Uterus (tissue), 4 donors: ENCODE results near the gene L2HGDH. TPM values are rescaled to one million over a fixed set of nuclear protein-coding genes. Genes with fewer than 3 reads are reported as not detected.

ENCODE experiments used
- DNase-seq, 2 donors: peaks; one replicate each; pipeline ENCODE4 v3.0.0-alpha.2; 2019 to 2020
- H3K27ac ChIP-seq, 2 donors: fragments of 200-600 bp; sonication (generic); 1 replicate in 1 of 2; 2 replicates in 1 of 2; pipeline ENCODE4 v1.5.1; 2016 to 2018
- H3K27me3 ChIP-seq, 2 donors: fragments of 200-600 bp; sonication (generic); one replicate each; pipeline ENCODE4 v1.5.1; 2018 to 2019; ENCODE audit warnings: control low read depth in 1 of 2
- H3K36me3 ChIP-seq, 2 donors: fragments of 200-600 bp; sonication (generic); one replicate each; pipeline ENCODE4 v1.5.1; 2019; ENCODE audit warnings: control low read depth in 1 of 2
- H3K4me1 ChIP-seq, 2 donors: fragments of 200-600 bp; sonication (generic); one replicate each; pipeline ENCODE4 v1.5.1; 2018 to 2019; ENCODE audit warnings: control low read depth in 1 of 2
- H3K4me3 ChIP-seq, 2 donors: fragments of 200-600 bp; sonication (generic); 1 replicate in 1 of 2; 2 replicates in 1 of 2; pipeline ENCODE4 v1.5.1; 2018 to 2019; ENCODE audit warnings: mild to moderate bottlenecking in 1 of 2
- H3K9me3 ChIP-seq, 2 donors: fragments of 200-600 bp; sonication (generic); one replicate each; pipeline ENCODE4 v1.5.1; 2019; ENCODE audit warnings: control low read depth in 1 of 2
- POLR2A ChIP-seq, 2 donors: fragments of 450-650 bp; IDR thresholded peaks; one replicate each; pipeline ENCODE4 v1.6.1; 2016; ENCODE audit warnings: antibody characterized with exemption in 2 of 2, mild to moderate bottlenecking in 1 of 2, moderate library complexity in 1 of 2
- intact Hi-C: fragments of 100-400 bp; cut with DNase I; formaldehyde crosslinking; loops from one replicate; pipeline ENCODE4 v1.15.1; 2023; ENCODE audit warnings: low total_unique reads
- total RNA-seq, 4 donors: library from RNA; depleted of rRNA in 3 of 4; stranded (reverse); fragments of >200 nt in 3 of 4; gene quantifications; one replicate each; pipeline versions ENCODE4 v1.1.0 to v1.2.4, GENCODE V29; 2014 to 2023
- TF ChIP-seq, protein P1 (sequence below), 4 experiments: fragments of 200-600 bp in 2 of 4; fragments of 450-650 bp in 2 of 4; sonication (generic) in 2 of 4; IDR thresholded peaks; one replicate each; pipeline ENCODE4 v1.5.1; 2016 to 2019; ENCODE audit warnings: antibody characterized with exemption in 4 of 4, mild to moderate bottlenecking in 2 of 4, moderate library complexity in 1 of 4
- donor health status: DM: yes; HTN: yes; CAD: no.

L2HGDH gene
- total RNA-seq, 4 donors from 2014 or later, result 0.29 to 7.9 (median 2.5) TPM

DNA sequence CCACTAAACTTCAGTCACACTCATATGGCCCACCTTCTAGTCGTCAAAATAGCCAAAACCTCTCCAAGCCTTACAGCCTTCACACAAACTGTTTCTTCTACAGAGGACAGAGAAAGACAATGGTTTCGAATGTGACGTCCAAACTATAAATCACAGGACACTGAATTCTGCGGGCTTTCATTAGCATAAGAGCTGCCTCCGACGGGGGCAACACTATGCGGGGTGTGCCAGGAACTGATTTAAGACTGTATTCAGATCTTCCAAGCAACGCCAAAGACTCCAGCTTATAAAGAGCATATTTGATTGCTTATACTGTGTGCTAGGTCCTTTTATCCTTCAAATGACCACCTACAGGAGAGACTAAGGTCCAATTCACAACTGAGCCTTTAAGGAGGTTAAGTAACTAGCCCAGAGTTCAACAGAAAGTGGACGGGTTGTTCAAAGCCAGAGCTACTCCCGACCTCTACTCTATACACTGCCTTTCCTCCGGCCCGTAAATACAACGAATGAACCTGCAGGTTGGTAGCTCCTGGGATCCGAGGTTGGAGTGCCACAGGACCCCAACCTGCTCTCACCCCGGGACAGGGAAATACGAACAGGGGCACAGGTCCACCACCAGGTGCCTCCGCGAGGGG lies 575 bp downstream of the L2HGDH start:
- Histone ChIP-seq H3K4me1 (no peaks in the 10 kb centered on the region), H3K4me3 (peak overlapping the region; percentile 72 to 84), H3K27ac (peak overlapping the region; percentile 82 to 92), H3K9me3 (no peaks in the 10 kb centered on the region), H3K36me3 (no peaks in the 10 kb centered on the region), H3K27me3 (no peaks in the 10 kb centered on the region)
- no peak for DNase-seq
- no peak for TF ChIP-seq POLR2A (IDR thresholded peaks at IDR 0.05)
- TF ChIP-seq, protein P1, sequence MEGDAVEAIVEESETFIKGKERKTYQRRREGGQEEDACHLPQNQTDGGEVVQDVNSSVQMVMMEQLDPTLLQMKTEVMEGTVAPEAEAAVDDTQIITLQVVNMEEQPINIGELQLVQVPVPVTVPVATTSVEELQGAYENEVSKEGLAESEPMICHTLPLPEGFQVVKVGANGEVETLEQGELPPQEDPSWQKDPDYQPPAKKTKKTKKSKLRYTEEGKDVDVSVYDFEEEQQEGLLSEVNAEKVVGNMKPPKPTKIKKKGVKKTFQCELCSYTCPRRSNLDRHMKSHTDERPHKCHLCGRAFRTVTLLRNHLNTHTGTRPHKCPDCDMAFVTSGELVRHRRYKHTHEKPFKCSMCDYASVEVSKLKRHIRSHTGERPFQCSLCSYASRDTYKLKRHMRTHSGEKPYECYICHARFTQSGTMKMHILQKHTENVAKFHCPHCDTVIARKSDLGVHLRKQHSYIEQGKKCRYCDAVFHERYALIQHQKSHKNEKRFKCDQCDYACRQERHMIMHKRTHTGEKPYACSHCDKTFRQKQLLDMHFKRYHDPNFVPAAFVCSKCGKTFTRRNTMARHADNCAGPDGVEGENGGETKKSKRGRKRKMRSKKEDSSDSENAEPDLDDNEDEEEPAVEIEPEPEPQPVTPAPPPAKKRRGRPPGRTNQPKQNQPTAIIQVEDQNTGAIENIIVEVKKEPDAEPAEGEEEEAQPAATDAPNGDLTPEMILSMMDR (IDR thresholded peaks at IDR 0.05), result peak; percentile 20 to 65 (median 53)
- intact Hi-C loops, result no loop called here

DNA sequence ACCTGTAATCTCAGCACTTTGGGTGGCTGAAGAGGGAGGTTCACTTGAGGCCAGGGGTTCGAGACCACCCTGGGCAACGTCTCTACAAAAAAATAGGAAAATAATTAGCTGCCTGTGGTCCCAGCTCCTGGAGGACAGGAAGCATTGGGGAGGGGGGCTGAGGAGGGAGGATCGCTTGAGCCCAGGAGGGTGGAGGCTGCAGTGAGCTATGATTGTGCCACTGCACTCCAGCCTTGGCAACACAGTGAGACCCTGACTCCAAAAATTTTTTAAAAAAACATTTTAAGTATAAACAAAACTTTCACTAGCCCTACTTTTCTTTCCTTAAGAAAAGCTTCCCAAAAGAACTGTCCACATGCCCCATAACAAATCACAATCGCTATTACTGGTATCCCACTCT lies 1.6 kb downstream of the L2HGDH start:
- Histone ChIP-seq H3K9me3 (no peaks in the 10 kb centered on the region), H3K27ac (no peak overlapping the region)

DNA sequence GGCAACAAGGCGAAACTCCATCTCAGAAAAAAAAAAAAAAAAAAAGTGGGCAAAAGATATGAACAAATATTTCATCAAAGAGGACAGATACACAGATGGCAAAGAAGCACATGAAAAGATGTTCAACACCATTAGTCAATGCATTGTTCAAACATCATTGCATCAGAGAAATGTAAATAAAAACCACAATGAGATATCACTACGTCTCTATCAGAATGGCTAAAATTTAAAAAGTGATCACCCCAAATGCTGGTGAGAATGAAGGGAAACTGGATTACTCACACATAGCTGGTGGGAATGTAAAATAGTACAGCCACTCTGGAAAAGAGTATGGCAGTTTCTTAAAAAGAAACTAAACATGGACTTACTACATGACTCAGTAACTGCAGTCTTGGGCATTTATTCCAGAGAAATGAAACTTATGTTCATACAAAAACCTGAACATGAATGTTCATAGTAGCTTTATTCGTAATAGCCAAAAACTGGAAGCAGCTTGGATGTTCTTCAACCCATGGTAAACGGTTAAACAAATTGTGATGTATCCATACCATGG lies 3.6 kb downstream of the L2HGDH start:
- Histone ChIP-seq H3K9me3 (no peaks in the 10 kb centered on the region), H3K36me3 (no peaks in the 10 kb centered on the region), H3K4me3 (no peak overlapping the region), H3K27me3 (no peaks in the 10 kb centered on the region), H3K4me1 (no peaks in the 10 kb centered on the region), H3K27ac (no peak overlapping the region)
- no peak for TF ChIP-seq POLR2A (IDR thresholded peaks at IDR 0.05)
- TF ChIP-seq, protein P1 (IDR thresholded peaks at IDR 0.05), result no peak
- DNase-seq, result no peak
- intact Hi-C loops, result no loop called here

More for the DNA sequence above, 1.6 kb downstream of the L2HGDH start:
- Histone ChIP-seq H3K27me3 (no peaks in the 10 kb centered on the region), H3K36me3 (no peaks in the 10 kb centered on the region), H3K4me3 (no peak overlapping the region), H3K4me1 (no peaks in the 10 kb centered on the region)
- no peak for DNase-seq
- intact Hi-C loops, result no loop called here
- no peak for TF ChIP-seq POLR2A (IDR thresholded peaks at IDR 0.05)
- TF ChIP-seq, protein P1 (IDR thresholded peaks at IDR 0.05), result no peak

DNA sequence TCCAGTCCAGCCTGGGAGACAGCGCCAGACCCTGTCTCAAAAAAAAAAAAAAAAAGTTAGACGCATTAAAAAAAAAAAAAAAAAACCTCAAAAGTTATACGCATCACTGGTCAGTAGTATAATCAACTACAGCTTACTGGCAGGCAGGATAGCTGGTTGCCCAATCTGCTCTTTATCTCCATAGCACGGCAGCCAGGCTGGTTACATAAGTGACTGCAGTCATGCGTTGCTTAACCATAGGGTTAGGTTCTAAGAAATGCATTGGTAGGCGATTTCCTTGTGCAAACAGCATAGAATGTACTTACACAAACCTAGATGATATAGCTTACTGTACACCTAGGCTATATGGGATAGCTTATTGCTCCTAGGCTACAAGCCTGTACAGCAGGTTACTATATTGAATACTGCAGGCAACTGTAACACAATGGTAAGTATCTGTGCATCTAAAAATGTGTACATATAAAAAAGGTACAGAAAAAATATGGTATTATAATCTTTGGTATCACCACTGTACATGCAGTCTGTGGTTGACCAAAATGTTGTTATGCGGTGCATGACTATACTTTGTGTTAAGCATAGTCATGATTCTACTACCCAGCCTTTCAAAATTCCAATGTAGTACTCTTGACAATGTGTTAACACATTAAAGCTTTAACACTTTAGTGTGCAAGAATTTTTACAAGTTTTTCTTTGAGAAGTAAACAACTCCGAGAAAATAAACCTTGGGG lies 8.1 kb downstream of the L2HGDH start:
- TF ChIP-seq, protein P1 (IDR thresholded peaks at IDR 0.05), result no peak
- no peak for TF ChIP-seq POLR2A (IDR thresholded peaks at IDR 0.05)
- Histone ChIP-seq H3K9me3 (no peaks in the 10 kb centered on the region), H3K36me3 (no peaks in the 10 kb centered on the region), H3K27ac (no peak overlapping the region), H3K27me3 (no peaks in the 10 kb centered on the region), H3K4me3 (no peak overlapping the region), H3K4me1 (no peaks in the 10 kb centered on the region)
- no peak for DNase-seq
- intact Hi-C loops, result no loop called here

DNA sequence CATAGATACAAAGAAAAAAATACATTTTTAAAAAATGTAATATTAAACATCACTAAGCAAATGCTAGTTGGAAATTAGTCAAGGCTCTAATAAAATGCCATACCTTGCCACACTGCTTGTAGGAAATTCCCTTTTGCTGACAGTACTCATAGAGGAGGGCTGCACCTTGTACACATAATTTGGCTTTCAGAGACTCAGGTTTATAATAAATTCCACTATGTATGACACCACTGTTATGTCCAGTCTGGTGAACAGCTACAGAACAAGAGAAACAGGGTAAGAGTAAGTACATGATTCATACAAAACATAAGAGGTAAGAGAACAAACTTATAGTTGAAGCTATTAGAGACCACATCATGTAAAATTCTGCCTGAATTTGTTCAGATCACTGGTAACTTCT lies 10.1 kb downstream of the L2HGDH start:
- Histone ChIP-seq H3K9me3 (no peaks in the 10 kb centered on the region), H3K4me1 (no peaks in the 10 kb centered on the region), H3K27me3 (no peaks in the 10 kb centered on the region), H3K36me3 (no peaks in the 10 kb centered on the region), H3K27ac (no peak overlapping the region), H3K4me3 (no peak overlapping the region)
- TF ChIP-seq POLR2A (IDR thresholded peaks at IDR 0.05), result no peak
- TF ChIP-seq, protein P1 (IDR thresholded peaks at IDR 0.05), result no peak
- no peak for DNase-seq
- intact Hi-C loops, result no loop called here
